SJSA1 (cell line): ENCODE data around the gene DNM1. TPM values are rescaled to one million over a fixed set of nuclear protein-coding genes. Genes with fewer than 3 reads are reported as not detected.
"Not testable (repeated sequence)": the region's sequence is repeated elsewhere in the genome, so short reads cannot be mapped to it uniquely, and the experiment has no call there.

ENCODE experiments used
- DNase-seq, 2 experiments: peaks; one replicate each; pipeline ENCODE4 v3.0.0-alpha.2; 2015 to 2020; ENCODE audit warnings: low spot score in 2 of 2, low read depth in 1 of 2
- H3K27ac ChIP-seq: fragments of 250-450 bp; sonication (Bioruptor Pico); 2 replicates; pipeline ENCODE4 v1.5.1; 2020; ENCODE audit warnings: mild to moderate bottlenecking, moderate library complexity
- H3K27me3 ChIP-seq: fragments of 250-450 bp; sonication (Bioruptor Pico); replicated peaks from 2 replicates; pipeline ENCODE4 v1.5.1; 2020; ENCODE audit warnings: mild to moderate bottlenecking, moderate library complexity
- H3K36me3 ChIP-seq: fragments of 250-450 bp; sonication (Bioruptor Pico); 2 replicates; pipeline ENCODE4 v1.5.1; 2020; ENCODE audit warnings: mild to moderate bottlenecking
- H3K4me1 ChIP-seq: fragments of 250-450 bp; sonication (Bioruptor Pico); replicated peaks from 2 replicates; pipeline ENCODE4 v1.6.1; 2021; ENCODE audit warnings: mild to moderate bottlenecking
- H3K4me3 ChIP-seq: fragments of 250-450 bp; sonication (Bioruptor Pico); 2 replicates; pipeline ENCODE4 v1.5.1; 2020; ENCODE audit warnings: mild to moderate bottlenecking
- H3K9me3 ChIP-seq: fragments of 250-450 bp; sonication (Bioruptor Pico); replicated peaks from 2 replicates; pipeline ENCODE4 v1.5.1; 2020; ENCODE audit warnings: mild to moderate bottlenecking
- total RNA-seq: library from RNA; depleted of rRNA; stranded (reverse); fragments of >200 nt; shearing (Covaris generic); gene quantifications from 2 replicates; pipeline ENCODE4 v1.2.3, GENCODE V29; 2014

Gene DNM1
- total RNA-seq, 1 experiment from 2014 or later, result 2.5 TPM

GRCh38 chr9:128216781-128217553 lies 13.8 kb downstream of the DNM1 start:
- no peaks in the 10 kb centered on the region for H3K9me3 ChIP-seq
- no peak for DNase-seq
- H3K36me3 ChIP-seq, result no peaks in the 10 kb centered on the region
- H3K27ac ChIP-seq, result no peak overlapping the region
- no peak overlapping the region for H3K4me3 ChIP-seq
- no peaks in the 10 kb centered on the region for H3K27me3 ChIP-seq
- peaks cover 18% of the 10 kb centered on the region for H3K4me1 ChIP-seq

GRCh38 chr9:128218172-128218517 lies 15.0 kb downstream of the DNM1 start:
- H3K27me3 ChIP-seq, result no peaks in the 10 kb centered on the region
- DNase-seq, result no peak
- H3K36me3 ChIP-seq, result no peaks in the 10 kb centered on the region
- no peak overlapping the region for H3K4me3 ChIP-seq
- no peaks in the 10 kb centered on the region for H3K9me3 ChIP-seq
- peaks cover 18% of the 10 kb centered on the region for H3K4me1 ChIP-seq
- no peak overlapping the region for H3K27ac ChIP-seq

GRCh38 chr9:128218518-128219389 lies 15.6 kb downstream of the DNM1 start:
- DNase-seq, result no peak
- Histone ChIP-seq H3K36me3 (no peaks in the 10 kb centered on the region), H3K4me3 (no peak overlapping the region)

DNA sequence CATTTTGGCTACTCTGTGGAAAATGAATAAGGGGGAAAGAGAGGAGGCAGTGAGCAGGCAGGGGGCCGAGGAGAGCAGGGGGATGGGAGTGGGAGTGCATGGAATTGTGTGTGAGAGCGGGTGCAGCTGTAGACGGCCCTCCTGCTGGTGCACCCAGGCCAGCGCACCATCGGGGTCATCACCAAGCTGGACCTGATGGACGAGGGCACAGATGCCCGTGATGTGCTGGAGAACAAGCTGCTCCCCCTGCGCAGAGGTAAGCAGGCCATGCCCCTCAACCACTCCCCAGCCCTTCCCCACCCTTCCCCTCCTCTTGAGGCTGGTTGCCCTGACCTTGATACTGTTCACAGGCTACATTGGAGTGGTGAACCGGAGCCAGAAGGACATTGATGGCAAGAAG lies 16.7 kb downstream of the DNM1 start:
- no peak for DNase-seq
- Histone ChIP-seq H3K9me3 (no peaks in the 10 kb centered on the region), H3K36me3 (no peaks in the 10 kb centered on the region), H3K27me3 (no peaks in the 10 kb centered on the region), H3K4me3 (no peak overlapping the region), H3K4me1 (peaks cover 16% of the 10 kb centered on the region), H3K27ac (no peak overlapping the region)

More at GRCh38 chr9:128218518-128219389, 15.6 kb downstream of the DNM1 start:
- Histone ChIP-seq H3K4me1 (peaks cover 18% of the 10 kb centered on the region), H3K27ac (no peak overlapping the region), H3K27me3 (no peaks in the 10 kb centered on the region), H3K9me3 (no peaks in the 10 kb centered on the region)

GRCh38 chr9:128222026-128222425 lies 18.8 kb downstream of the DNM1 start:
- DNase-seq, result no peak
- H3K36me3 ChIP-seq, result no peaks in the 10 kb centered on the region
- no peaks in the 10 kb centered on the region for H3K9me3 ChIP-seq
- no peaks in the 10 kb centered on the region for H3K4me1 ChIP-seq
- no peak overlapping the region for H3K4me3 ChIP-seq
- no peak overlapping the region for H3K27ac ChIP-seq
- no peaks in the 10 kb centered on the region for H3K27me3 ChIP-seq

- H3K27me3 ChIP-seq, result no peaks in the 10 kb centered on the region
- no peak overlapping the region for H3K4me3 ChIP-seq
- no peak for DNase-seq
- H3K9me3 ChIP-seq, result no peaks in the 10 kb centered on the region
- H3K36me3 ChIP-seq, result no peaks in the 10 kb centered on the region
- H3K27ac ChIP-seq, result no peak overlapping the region
- H3K4me1 ChIP-seq, result no peaks in the 10 kb centered on the region
Measured at GRCh38 chr9:128222880-128223670, 19.9 kb downstream of the DNM1 start.

- H3K4me1 ChIP-seq, result no peaks in the 10 kb centered on the region
Measured at GRCh38 chr9:128224877-128225276, 21.7 kb downstream of the DNM1 start.

DNA sequence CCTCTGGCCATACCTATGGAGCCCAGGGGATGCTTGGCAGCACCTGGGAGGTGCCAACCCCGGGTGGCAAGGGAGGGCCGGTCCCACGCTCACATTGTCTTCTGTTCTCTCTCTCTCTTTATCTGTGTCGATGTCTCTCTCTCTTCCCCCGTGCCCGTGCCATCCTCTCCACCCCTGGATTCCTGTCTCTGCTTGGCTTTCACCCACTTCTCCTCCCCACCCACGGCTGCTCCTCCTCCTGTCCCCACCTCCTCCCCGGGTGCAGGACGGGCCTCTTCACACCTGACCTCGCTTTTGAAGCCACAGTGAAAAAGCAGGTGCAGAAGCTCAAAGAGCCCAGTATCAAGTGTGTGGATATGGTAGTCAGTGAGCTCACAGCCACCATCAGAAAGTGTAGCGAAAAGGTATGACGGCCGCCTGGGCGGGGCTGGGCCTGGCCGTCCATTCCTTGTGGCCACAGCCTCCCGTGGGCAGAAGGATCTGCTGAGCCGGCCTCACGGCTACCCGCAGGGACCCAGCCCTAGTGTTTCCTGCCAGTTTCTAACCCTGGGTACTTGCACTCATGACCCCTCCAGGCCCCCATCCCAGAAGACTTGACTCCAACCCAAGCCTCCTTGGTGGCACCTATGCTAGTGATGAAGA lies 22.7 kb downstream of the DNM1 start:
- no peak overlapping the region for H3K27ac ChIP-seq
- no peaks in the 10 kb centered on the region for H3K27me3 ChIP-seq
- no peaks in the 10 kb centered on the region for H3K36me3 ChIP-seq
- no peak overlapping the region for H3K4me3 ChIP-seq
- no peaks in the 10 kb centered on the region for H3K9me3 ChIP-seq
- H3K4me1 ChIP-seq, result no peaks in the 10 kb centered on the region
- no peak for DNase-seq

More at GRCh38 chr9:128224877-128225276, 21.7 kb downstream of the DNM1 start:
- Histone ChIP-seq H3K27ac (no peak overlapping the region), H3K36me3 (no peaks in the 10 kb centered on the region), H3K4me3 (no peak overlapping the region), H3K9me3 (no peaks in the 10 kb centered on the region), H3K27me3 (no peaks in the 10 kb centered on the region)
- peak in 1 of 2 experiments; percentile 32 for DNase-seq

DNA sequence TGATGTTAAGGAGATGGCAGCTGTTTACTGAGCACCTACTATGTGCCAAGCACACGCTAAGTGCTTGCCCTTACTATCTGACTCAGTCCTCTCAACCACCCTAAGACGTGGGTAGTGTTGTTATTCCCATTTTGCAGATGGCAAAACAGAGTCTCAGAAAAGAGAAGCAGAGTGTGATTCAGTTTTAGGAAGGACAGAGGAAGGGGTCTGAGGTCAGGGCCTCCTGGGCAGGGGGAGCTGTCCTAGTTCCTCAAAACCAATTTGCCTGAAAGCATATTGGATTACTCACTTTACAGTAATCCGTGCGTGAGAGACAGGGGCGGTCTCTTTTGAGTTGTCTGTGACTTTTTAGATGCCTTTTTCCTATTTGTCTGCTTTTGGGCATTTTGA lies 23.2 kb downstream of the DNM1 start:
- Histone ChIP-seq H3K4me3 (no peak overlapping the region), H3K27me3 (no peaks in the 10 kb centered on the region), H3K4me1 (no peaks in the 10 kb centered on the region), H3K36me3 (no peaks in the 10 kb centered on the region), H3K27ac (no peak overlapping the region), H3K9me3 (no peaks in the 10 kb centered on the region)
- no peak for DNase-seq

GRCh38 chr9:128230897-128231296 lies 27.7 kb downstream of the DNM1 start:
- not testable (repeated sequence) for DNase-seq, H3K4me1 ChIP-seq, H3K4me3 ChIP-seq, H3K36me3 ChIP-seq, H3K27ac ChIP-seq, H3K9me3 ChIP-seq, H3K27me3 ChIP-seq

DNA sequence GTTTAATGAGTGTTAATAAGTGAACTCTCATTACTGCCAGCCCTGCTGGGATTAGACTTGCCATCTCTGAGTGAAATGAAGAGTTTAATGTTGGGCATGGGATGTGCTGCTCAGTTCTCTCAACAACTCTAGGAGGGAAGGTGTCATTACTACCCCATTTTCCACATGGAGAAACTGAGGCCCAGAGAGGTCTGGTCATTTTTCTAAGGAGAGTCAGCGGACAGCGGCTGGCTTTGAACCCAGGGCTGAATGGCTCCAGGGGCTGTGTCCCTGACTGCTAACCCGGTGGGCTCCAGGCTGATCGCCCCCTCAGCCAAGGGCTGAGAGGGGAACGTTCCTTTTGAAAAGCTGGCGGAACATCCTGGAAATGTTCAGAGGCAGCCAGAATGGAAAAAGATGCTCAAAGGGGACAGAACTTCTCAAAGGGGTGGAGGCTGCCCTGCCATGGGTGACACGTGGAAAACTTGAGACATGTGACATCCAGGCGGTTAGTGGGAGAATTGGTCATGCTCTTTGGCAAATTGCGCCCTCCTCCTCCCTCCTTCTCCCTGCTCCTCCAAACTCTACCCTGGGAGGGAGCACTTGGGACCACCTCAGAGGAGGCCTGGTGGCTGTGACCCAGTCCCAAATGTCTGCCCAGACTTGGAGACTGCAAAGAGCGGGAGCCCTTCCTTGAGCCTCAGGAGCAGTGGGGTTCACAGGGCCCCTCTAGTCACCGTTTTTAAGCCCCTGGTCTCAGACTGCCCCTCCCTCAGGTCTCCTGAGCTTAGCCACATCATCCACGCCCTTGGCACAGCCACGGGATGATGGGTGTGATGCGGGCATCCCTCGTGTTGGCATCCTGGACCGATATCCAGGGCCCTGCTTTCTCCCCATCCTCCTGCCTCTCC lies 28.7 kb downstream of the DNM1 start:
- Histone ChIP-seq H3K36me3 (no peaks in the 10 kb centered on the region), H3K4me1 (no peaks in the 10 kb centered on the region), H3K9me3 (no peaks in the 10 kb centered on the region), H3K27me3 (no peaks in the 10 kb centered on the region), H3K27ac (no peak overlapping the region), H3K4me3 (no peak overlapping the region)
- DNase-seq, result peak in 1 of 2 experiments; percentile 31

- H3K27ac ChIP-seq, result no peak overlapping the region
- no peaks in the 10 kb centered on the region for H3K36me3 ChIP-seq
- no peaks in the 10 kb centered on the region for H3K9me3 ChIP-seq
- no peaks in the 10 kb centered on the region for H3K4me1 ChIP-seq
- peak in 1 of 2 experiments; percentile 31 for DNase-seq
- H3K27me3 ChIP-seq, result no peaks in the 10 kb centered on the region
- H3K4me3 ChIP-seq, result no peak overlapping the region
Measured at GRCh38 chr9:128232528-128233428, 29.6 kb downstream of the DNM1 start.
